Esophagus muscularis mucosa (tissue), 3 donors: Measurements from ENCODE around the gene BCL3.

Source experiments
- POLR2A ChIP-seq: fragments of 450-650 bp; IDR thresholded peaks from one replicate; pipeline ENCODE4 v1.6.1; 2017; ENCODE audit warnings: antibody characterized with exemption, moderate library complexity, mild to moderate bottlenecking, low read depth
- POLR2AphosphoS5 ChIP-seq, 2 donors: sonication (generic); formaldehyde crosslinking; IDR thresholded peaks; one replicate each; pipeline ENCODE4 v1.6.1; 2017; ENCODE audit warnings: antibody characterized with exemption in 2 of 2
- TF ChIP-seq, protein P1 (sequence below), 3 experiments: fragments of 200-600 bp in 2 of 3; fragments of 450-650 bp in 1 of 3; sonication (generic) in 2 of 3; IDR thresholded peaks; one replicate each; pipeline ENCODE4 v1.5.1; 2017 to 2019; ENCODE audit warnings: antibody characterized with exemption in 3 of 3, mild to moderate bottlenecking in 2 of 3, moderate library complexity in 1 of 3

DNA sequence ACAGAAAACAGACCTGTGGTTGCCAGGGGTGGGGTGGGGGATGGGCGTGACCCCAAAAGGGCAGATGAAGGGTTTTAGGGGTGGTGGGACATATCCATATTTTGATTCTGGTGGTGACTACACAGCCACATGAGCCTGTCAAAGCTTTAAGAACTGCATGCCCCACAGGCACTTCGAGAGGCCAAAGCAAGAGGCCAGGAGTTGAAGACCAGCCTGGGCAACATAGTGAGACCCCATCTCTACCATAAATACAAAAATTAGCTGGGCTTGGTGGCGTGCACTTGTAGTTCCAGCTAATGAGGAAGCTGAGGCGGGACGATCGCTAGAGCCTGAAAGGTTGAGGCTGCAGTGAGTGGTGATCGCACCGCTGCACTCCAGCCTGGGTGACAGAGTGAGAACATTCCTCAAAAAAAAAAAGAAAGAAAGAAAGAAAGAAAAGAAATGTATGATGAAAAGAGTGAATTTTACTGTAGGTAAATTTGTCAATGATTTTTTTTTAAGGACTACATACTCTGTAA, 18.9 kb upstream of the BCL3 start:
- TF ChIP-seq, protein P1, sequence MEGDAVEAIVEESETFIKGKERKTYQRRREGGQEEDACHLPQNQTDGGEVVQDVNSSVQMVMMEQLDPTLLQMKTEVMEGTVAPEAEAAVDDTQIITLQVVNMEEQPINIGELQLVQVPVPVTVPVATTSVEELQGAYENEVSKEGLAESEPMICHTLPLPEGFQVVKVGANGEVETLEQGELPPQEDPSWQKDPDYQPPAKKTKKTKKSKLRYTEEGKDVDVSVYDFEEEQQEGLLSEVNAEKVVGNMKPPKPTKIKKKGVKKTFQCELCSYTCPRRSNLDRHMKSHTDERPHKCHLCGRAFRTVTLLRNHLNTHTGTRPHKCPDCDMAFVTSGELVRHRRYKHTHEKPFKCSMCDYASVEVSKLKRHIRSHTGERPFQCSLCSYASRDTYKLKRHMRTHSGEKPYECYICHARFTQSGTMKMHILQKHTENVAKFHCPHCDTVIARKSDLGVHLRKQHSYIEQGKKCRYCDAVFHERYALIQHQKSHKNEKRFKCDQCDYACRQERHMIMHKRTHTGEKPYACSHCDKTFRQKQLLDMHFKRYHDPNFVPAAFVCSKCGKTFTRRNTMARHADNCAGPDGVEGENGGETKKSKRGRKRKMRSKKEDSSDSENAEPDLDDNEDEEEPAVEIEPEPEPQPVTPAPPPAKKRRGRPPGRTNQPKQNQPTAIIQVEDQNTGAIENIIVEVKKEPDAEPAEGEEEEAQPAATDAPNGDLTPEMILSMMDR (IDR thresholded peaks at IDR 0.05): no peak
- TF ChIP-seq POLR2A: no peak
- no peak for TF ChIP-seq POLR2AphosphoS5 (IDR thresholded peaks at IDR 0.05)
